A204.1 (cell line): ENCODE measurements around the gene C15orf61.

ENCODE experiments used
- FAIRE-seq: peaks from 2 replicates; lab custom pipeline; 2012; peaks lifted over from hg19 to GRCh38; lab: Jason Lieb, UNC

C15orf61 gene

GRCh38 chr15:67521029-67521782 is at the start of gene C15orf61:
Gene C15orf61 (plus strand): TSS chr15:67521131. CDS start chr15:67521249, 118 bp downstream.
- no peak for FAIRE-seq

GRCh38 chr15:67472957-67473356 is 48.0 kb upstream of the C15orf61 start:
- no peak for FAIRE-seq

GRCh38 chr15:67474405-67475110 is 46.4 kb upstream of the C15orf61 start:
- FAIRE-seq: no peak

DNA sequence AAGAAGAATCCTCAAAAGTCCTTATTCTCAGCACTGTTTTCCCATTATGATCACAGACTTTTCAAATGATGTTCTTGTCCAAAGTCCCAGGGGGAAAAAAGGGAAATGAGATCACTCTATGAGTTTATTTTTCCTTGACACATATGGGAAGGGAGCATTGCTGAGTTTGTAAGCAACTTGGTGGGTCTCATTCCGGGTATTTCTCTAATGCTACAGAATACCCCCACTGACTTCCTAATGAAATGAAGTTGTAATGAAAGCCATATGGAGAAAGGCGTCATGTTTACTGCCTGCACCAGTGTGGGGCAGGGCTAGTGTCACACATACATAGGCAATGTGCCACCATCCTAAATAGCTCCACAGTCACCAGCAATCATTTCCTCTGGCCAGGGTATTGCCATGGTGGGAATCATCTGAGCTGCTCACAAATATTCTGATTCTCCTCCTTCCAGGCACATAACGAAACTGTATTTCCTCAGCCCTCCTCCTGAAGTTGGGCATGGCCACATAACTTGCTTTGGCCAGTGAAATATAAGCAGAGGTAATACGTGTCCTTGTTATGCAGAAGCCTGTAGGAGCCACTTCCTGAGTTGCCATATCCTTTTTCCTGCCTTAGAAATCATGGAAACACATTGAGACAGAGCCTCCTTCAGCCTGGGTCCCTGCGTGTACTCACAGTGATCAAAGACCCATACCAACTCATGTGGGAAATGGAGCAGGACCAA is 41.0 kb upstream of the C15orf61 start:
- no peak for FAIRE-seq

- no peak for FAIRE-seq
These were observed 40.2 kb upstream of the C15orf61 start for GRCh38 chr15:67480741-67481140.

DNA sequence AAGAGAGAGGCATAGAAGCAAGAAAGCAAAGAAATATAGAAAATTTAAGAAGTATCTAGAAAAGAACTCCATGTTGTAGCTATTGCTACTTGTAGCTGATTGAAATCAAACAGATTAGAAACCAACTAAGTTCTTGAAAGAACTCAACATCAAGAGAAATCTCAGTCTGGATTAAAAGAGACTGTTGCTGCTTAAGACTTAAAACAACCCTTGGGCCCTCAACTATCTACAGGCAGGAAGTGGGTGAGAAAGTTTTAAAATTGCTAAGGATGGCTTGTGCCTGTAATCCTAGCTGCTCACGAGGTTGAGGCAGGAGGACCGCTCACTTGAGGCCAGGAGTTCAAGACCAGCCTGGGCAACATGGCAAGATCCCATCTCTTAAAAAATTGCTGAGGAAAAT is 39.3 kb upstream of the C15orf61 start:
- no peak for FAIRE-seq

DNA sequence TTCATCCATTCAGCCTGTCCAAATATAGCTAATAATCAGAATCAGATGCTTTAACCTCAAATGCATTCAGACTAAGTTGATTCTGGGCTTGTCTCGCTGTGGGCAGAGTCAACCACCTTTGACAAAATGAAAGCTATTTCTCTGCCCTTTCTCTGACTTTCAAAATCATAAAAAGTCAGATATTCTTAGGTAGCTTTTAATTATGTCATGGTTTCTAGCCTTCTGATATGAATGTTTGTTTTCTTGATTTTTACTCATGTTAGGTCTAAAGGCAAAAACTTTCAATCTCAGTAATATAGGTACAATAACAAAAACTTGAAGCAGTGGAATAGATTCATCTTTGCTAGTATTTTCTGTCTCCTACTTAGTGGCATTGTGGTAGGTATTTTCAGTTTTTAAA is 25.3 kb upstream of the C15orf61 start:
- no peak for FAIRE-seq

DNA sequence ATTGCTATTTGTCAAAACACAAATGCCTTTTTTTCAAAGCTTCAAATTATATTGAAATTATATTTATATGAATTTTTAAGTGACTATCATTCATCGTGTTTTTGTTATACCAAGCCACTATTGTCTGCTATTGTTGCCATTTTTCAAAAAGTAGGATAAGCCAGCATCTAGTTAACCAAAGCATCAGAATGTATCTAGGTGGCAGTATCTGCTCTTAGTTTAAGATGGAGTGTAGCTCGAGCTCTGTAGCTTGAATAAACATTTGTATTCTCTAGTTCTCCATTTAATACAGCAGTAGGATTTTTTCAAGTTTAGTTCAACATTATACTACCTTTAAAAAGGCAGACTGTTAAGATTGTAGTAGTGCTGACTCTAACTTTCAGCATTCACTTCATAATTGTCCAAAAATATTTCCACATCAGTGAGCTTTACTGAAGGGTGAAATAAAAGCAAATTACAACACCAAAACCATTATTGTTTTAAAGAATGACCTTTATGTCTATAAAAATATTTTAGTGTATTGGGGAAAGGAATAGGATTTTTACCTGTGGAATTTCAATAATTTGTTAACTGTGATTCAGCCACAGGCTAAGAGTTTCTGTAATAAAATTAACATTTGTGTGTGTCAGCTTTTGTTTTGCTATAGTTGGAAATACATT is 19.6 kb upstream of the C15orf61 start:
- FAIRE-seq: peak; percentile 93

DNA sequence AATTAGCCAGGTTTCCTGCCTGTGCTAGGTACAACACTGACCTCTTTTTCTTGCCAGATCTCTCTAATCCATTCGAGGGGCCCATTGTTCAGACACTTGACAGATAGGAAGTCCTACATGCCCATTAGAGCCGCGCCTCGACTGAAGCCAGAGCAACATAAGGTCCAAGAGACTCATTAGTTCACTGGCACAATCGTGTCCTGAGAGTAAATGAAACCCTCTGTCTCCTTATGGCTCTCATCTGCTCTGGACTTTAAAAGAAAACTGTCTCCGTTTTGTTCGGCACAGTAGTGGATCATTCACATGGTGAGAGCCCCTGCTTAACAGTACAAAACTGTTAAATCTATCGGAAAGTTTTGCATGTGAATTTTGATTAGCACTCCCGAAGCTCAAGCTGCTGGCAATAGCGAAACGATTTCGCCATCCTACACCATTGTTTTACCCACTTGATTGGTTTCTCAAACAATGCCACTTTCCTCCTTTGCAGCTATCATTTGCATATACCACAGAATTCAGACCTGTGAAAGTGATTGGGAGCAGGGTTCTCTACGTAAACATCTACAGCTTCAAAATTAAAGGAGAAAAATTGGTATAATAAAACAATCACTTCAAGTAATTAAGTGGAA is 19.0 kb upstream of the C15orf61 start:
- no peak for FAIRE-seq

DNA sequence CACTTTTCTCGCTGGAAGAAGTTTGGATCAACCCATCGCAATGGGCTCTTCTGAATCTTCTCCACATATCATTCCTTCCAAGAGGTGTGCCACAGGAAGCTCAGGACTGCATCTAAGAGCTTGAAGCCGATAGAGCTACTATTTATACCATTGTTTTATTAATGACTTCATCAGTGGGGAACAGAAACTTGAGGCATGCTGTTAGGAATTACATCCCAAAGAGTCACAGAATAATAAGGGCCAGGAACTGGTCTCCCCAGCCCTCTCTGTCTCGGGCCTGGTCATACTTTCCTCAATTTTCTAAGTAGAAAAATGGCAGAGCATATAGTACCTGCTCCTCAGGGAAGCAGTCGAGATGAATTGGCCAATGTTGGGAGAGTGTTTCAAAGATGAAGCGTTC is 16.9 kb upstream of the C15orf61 start:
- FAIRE-seq: no peak

GRCh38 chr15:67504796-67505195 is 16.1 kb upstream of the C15orf61 start:
- no peak for FAIRE-seq

DNA sequence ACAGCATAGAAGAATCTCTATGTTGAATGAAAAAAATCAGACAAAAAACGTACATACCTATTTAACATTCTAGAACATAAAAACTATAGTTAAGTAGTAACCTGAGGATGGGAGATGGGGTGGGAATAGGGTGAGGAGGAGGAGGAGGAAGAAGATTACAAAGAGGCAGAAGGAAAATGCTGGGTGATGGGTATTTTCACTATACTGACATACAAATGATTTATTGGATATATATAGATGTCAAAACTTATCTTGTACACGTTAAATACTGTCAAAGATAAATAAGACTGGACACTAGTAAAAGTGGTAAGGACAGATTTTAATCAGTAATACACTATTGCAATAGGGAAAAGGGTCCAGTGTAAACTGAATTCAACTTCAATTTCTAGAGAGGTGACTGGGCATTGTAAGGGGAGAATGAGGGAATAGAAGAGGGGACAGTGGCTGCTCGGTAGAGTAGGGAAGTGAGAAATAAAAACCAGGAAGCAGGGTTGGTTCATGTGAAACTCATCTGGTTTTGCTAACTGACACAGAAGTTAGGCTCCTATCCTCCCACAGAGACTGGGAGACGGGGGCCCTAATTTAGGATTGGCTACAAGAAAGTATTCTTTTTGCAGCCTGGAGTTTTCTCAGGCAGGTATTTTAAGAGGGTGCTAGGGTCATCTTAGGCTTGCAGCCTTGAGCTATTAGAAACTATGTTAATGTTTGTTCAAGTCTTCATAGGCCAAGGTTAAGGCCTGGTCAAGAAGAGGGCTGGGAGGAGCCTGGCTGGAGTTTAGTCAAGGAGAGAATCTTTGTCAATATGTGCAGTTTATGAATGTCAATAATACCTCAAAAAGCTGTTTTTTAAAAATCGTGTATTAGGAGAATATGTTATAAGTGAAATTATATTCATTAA is 15.0 kb upstream of the C15orf61 start:
- FAIRE-seq: no peak

GRCh38 chr15:67506775-67507747 is 13.9 kb upstream of the C15orf61 start:
- FAIRE-seq: no peak

GRCh38 chr15:67508407-67508806 is 12.5 kb upstream of the C15orf61 start:
- no peak for FAIRE-seq

DNA sequence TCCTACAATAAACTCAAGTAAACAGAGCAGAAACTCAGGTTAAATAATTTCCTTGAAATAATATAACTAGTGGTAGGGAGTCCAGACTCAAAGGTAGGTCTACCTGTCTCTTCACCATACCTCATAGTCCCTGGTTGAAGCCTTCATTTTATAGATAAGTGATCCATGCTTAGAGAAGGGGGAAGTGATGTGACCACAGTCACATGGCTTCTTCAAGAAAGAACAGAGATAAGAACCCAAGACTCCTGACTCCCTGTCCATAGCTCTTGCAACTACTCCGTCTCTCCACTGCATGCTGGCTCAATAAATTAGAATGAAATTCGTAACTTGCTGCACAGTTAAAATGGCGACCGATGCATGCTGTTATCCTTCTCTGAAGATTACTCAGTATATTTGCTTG is 11.0 kb upstream of the C15orf61 start:
- no peak for FAIRE-seq

DNA sequence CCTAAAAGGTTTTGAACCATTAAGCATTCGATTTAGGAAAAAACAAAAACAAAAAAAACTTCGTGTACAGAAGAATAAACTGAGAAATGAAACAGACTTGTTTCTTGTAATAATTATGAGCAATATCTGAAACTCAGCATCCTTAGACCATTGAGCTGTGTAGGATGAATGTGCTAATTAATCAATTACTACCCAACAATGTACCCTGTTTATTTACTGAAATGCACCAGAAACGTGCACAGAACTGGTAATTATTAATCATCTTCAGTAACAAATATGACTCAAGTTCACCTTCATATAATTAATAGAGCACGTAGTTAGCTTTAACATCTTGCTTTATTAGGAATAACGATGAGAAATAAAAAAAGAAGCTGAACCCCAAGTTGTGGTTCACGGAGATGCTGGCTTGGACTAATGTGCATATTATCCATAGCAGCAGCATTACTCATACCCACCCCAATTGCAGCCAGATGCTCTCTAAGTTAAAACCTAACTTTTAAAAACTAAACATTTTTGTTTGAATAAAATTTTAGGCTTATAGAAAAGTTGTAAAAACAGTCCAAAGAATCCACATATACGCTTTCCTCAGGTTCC is 10.2 kb upstream of the C15orf61 start:
- FAIRE-seq: no peak

DNA sequence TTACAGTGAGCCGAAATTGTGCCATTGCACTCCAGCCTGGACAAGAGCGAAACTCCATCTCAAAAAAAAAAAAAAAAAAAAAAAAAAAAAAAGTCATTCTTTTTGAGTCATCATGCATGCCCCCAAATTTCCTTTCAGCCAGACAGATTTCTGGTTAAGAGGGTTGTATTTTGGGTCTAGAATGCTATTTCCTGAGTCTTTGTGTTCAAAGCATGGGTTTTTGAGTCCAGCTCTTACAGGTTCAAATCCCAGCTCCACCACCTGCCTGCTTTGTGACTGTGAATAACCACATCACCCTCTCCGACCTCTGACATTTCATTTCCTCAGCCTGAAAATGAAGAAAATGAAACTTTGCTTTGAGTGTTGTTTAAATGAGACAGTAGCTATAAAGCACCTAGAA is 9.3 kb upstream of the C15orf61 start:
- no peak for FAIRE-seq

- FAIRE-seq: no peak
These were observed 8.8 kb upstream of the C15orf61 start for GRCh38 chr15:67512140-67512539.

GRCh38 chr15:67512933-67513714 is 7.8 kb upstream of the C15orf61 start:
- FAIRE-seq: no peak
